PC-3 (cell line): ENCODE measurements around the gene ESPNL.

Experiments used
- EZH2 ChIP-seq: fragments of 300-600 bp; sonication (generic); IDR thresholded peaks from one replicate; pipeline ENCODE4 v1.6.1; 2017; ENCODE audit warnings: antibody characterized with exemption, mild to moderate bottlenecking, low read length; ENCODE audit not compliant: unreplicated experiment
- EZH2phosphoT487 ChIP-seq: fragments of 300-600 bp; sonication (generic); IDR thresholded peaks from 2 replicates; pipeline ENCODE4 v1.6.1; 2018; ENCODE audit warnings: mild to moderate bottlenecking, antibody characterized with exemption, low read length, borderline replicate concordance
- TF ChIP-seq, protein P1 (sequence below): fragments of 300-600 bp; sonication (generic); conservative IDR thresholded peaks from 2 replicates; pipeline ENCODE4 v1.5.1; 2017; ENCODE audit warnings: antibody characterized with exemption, low read depth, mild to moderate bottlenecking, low read length

DNA sequence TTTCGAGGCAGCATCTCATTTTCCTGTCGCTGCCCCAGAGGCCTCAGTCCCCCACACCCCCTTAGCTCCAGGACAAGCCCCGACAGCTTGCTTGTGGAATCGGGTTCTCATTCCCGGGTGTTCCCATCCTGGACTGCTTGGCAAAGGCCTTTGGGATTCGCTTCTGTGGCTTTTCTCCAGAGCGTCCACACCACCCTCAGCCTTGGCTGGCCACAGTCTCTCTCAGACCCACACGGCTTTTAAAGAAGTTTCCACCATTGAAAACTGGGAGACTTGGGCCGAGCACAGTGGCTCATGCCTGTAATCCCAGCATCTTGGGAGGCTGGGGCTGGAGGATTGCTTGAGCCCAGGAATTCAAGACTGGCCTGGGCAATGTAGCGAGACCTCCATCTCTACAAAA is 2.7 kb downstream of the ESPNL start:
- no peak for TF ChIP-seq EZH2
- TF ChIP-seq, protein P1, sequence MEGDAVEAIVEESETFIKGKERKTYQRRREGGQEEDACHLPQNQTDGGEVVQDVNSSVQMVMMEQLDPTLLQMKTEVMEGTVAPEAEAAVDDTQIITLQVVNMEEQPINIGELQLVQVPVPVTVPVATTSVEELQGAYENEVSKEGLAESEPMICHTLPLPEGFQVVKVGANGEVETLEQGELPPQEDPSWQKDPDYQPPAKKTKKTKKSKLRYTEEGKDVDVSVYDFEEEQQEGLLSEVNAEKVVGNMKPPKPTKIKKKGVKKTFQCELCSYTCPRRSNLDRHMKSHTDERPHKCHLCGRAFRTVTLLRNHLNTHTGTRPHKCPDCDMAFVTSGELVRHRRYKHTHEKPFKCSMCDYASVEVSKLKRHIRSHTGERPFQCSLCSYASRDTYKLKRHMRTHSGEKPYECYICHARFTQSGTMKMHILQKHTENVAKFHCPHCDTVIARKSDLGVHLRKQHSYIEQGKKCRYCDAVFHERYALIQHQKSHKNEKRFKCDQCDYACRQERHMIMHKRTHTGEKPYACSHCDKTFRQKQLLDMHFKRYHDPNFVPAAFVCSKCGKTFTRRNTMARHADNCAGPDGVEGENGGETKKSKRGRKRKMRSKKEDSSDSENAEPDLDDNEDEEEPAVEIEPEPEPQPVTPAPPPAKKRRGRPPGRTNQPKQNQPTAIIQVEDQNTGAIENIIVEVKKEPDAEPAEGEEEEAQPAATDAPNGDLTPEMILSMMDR, result no peak
- TF ChIP-seq EZH2phosphoT487, result no peak
